Stimulated activated CD4-positive, alpha-beta T cell treated with anti-CD3 and anti-CD28 coated beads, Interleukin-2, amount 100 ng/mL, for 24 hours (primary cell): ENCODE data around the gene CDC42EP1.
"Not testable (repeated sequence)": the region's sequence is repeated elsewhere in the genome, so short reads cannot be mapped to it uniquely, and the experiment has no call there.

Experiments
- DNase-seq, 2 donors: peaks; one replicate each; pipeline ENCODE4 v3.0.0-alpha.2; 2020

The CDC42EP1 gene

GRCh38 chr22:37588546-37589215 is 28.4 kb downstream of the CDC42EP1 start:
- no peak for DNase-seq

GRCh38 chr22:37589636-37590035 is 29.4 kb downstream of the CDC42EP1 start:
- no peak for DNase-seq

GRCh38 chr22:37591081-37591480 is 30.8 kb downstream of the CDC42EP1 start:
- not testable (repeated sequence) for DNase-seq

- no peak for DNase-seq
These were observed 31.6 kb downstream of the CDC42EP1 start for GRCh38 chr22:37591823-37592404.

GRCh38 chr22:37594237-37594636 is 34.0 kb downstream of the CDC42EP1 start:
- no peak for DNase-seq

- no peak for DNase-seq
These were observed 38.9 kb downstream of the CDC42EP1 start for GRCh38 chr22:37599153-37599552.

GRCh38 chr22:37601203-37601539 is 40.9 kb downstream of the CDC42EP1 start:
- no peak for DNase-seq

- DNase-seq, result no peak
These were observed 41.5 kb downstream of the CDC42EP1 start for GRCh38 chr22:37601540-37602442.

- not testable (repeated sequence) for DNase-seq
These were observed 42.4 kb downstream of the CDC42EP1 start for GRCh38 chr22:37602546-37603277.

GRCh38 chr22:37604074-37604473 is 43.8 kb downstream of the CDC42EP1 start:
- no peak for DNase-seq

- DNase-seq, result peak; percentile 43 to 49
These were observed 44.6 kb downstream of the CDC42EP1 start for GRCh38 chr22:37604875-37605274.

GRCh38 chr22:37607010-37607934 is 47.0 kb downstream of the CDC42EP1 start:
- peak; percentile 95 for DNase-seq

- peak in 1 of 2 donors; percentile 42 for DNase-seq
These were observed 47.7 kb downstream of the CDC42EP1 start for GRCh38 chr22:37607935-37608476.

- DNase-seq, result peak; percentile 94 to 95
These were observed 48.4 kb downstream of the CDC42EP1 start, which contains the start of gene GGA1 for GRCh38 chr22:37608477-37609239. TSS of gene GGA1 (plus strand) at chr22:37608834. CDS start at chr22:37608861, 27 bp downstream.

- DNase-seq, result no peak
These were observed 49.2 kb downstream of the CDC42EP1 start for GRCh38 chr22:37609240-37610152.

- not testable (repeated sequence) for DNase-seq
These were observed 49.8 kb downstream of the CDC42EP1 start for GRCh38 chr22:37610153-37610475.

GRCh38 chr22:37610480-37611129 is 50.3 kb downstream of the CDC42EP1 start:
- DNase-seq, result no peak

GRCh38 chr22:37611207-37611606 is 50.9 kb downstream of the CDC42EP1 start:
- no peak for DNase-seq
